HCT116 (cell line): Measurements from ENCODE around the gene CSF1R. TPM values are rescaled to one million over a fixed set of nuclear protein-coding genes. Genes with fewer than 3 reads are reported as not detected.

Experiments used
- ATAC-seq: fragments of 200-7000 bp; cut with Tn5 transposase; 2 replicates; pipeline ENCODE4 v1.9.1; 2020; ENCODE audit warnings: mild to moderate bottlenecking, moderate library complexity
- BruUV-seq: library from RNA; stranded (reverse); fragments of 400-500 nt; replicated peaks from 2 replicates; lab custom pipeline; 2021; lab: Mats Ljungman, UMichigan
- CTCF ChIA-PET: fragments of 300-600 bp; sonication (Branson Sonifier 250); formaldehyde crosslinking; loops from one replicate; lab custom pipeline; 2021; ENCODE audit warnings: antibody characterized with exemption; lab: Charles Lee
- POLR2A ChIA-PET: fragments of 300-600, 350-600 bp; sonication (Branson Sonifier 250); formaldehyde crosslinking; loops from one replicate; lab custom pipeline; 2021; ENCODE audit warnings: antibody characterized with exemption; lab: Charles Lee
- RAD21 ChIA-PET, 2 experiments: fragments of 300-600 bp; sonication (Branson Sonifier 250); formaldehyde crosslinking; loops; one replicate each; lab custom pipeline; 2023; ENCODE audit warnings: low total read pairs in 2 of 2; ENCODE audit not compliant: uncharacterized antibody in 2 of 2, unreplicated experiment in 2 of 2, low non-redundant PET in 1 of 2; lab: Charles Lee
- DNase-seq: peaks from one replicate; pipeline ENCODE4 v3.0.0-alpha.2; 2010; ENCODE audit warnings: low read depth, low spot score
- H2AFZ ChIP-seq: fragments of 200-600 bp; shearing (Covaris generic), sonication (generic); 2 replicates; pipeline ENCODE4 v1.6.1; 2017; ENCODE audit warnings: low read depth, mixed run types, mixed read lengths, antibody characterized with exemption, low read length; ENCODE audit not compliant: poor library complexity, severe bottlenecking
- H3K27ac ChIP-seq: 2 replicates; pipeline ENCODE4 v1.5.1; 2012; ENCODE audit warnings: low read depth, low read length
- H3K27me3 ChIP-seq: fragments of 200-600 bp; sonication (generic); 2 replicates; pipeline ENCODE4 v1.6.1; 2016; ENCODE audit warnings: mixed run types, low read length, mixed read lengths; ENCODE audit not compliant: insufficient read depth
- H3K36me3 ChIP-seq, 2 experiments: fragments of 200-500 bp in 1 of 2; fragments of 200-600 bp in 1 of 2; sonication (Bioruptor generic) in 1 of 2; sonication (generic) in 1 of 2; 2 replicates each; pipeline versions ENCODE4 v1.5.1 to v1.6.1; 2014 to 2016; ENCODE audit warnings: low read length in 2 of 2, inconsistent platforms in 1 of 2, mixed read lengths in 1 of 2, mixed run types in 1 of 2; ENCODE audit not compliant: insufficient read depth in 2 of 2, control insufficient read depth in 1 of 2
- H3K4me1 ChIP-seq, 2 experiments: fragments of 200-600 bp in 1 of 2; sonication (generic) in 1 of 2; 2 replicates each; pipeline versions ENCODE4 v1.5.1 to v1.6.1; 2012 to 2017; ENCODE audit warnings: low read length in 2 of 2, inconsistent platforms in 1 of 2, mild to moderate bottlenecking in 1 of 2, mixed read lengths in 1 of 2, mixed run types in 1 of 2, moderate library complexity in 1 of 2; ENCODE audit not compliant: insufficient read depth in 2 of 2, control insufficient read depth in 1 of 2
- H3K4me2 ChIP-seq: fragments of 200-600 bp; sonication (generic); 2 replicates; pipeline ENCODE4 v1.6.1; 2017; ENCODE audit warnings: mixed run types, low read length, mixed read lengths
- H3K4me3 ChIP-seq, 2 experiments: fragments of 200-600 bp in 1 of 2; sonication (generic) in 1 of 2; replicated peaks in 1 of 2; 2 replicates each; pipeline ENCODE4 v1.5.1; 2011 to 2016; ENCODE audit warnings: low read length in 2 of 2, control low read depth in 1 of 2, low read depth in 1 of 2, mild to moderate bottlenecking in 1 of 2, mixed read lengths in 1 of 2, mixed run types in 1 of 2
- H3K79me2 ChIP-seq: fragments of 200-600 bp; sonication (generic); 2 replicates; pipeline ENCODE4 v1.6.1; 2017; ENCODE audit warnings: mild to moderate bottlenecking, mixed run types, low read length, moderate library complexity, mixed read lengths; ENCODE audit not compliant: insufficient read depth
- H3K9ac ChIP-seq: fragments of 200-600 bp; sonication (generic); 2 replicates; pipeline ENCODE4 v1.6.1; 2016; ENCODE audit warnings: low read length, mixed read lengths
- H3K9me2 ChIP-seq: fragments of 200-600 bp; sonication (generic), shearing (Covaris generic); 2 replicates; pipeline ENCODE4 v1.6.1; 2017; ENCODE audit warnings: mixed run types, mild to moderate bottlenecking, moderate library complexity; ENCODE audit not compliant: insufficient read depth
- H3K9me3 ChIP-seq, 2 experiments: fragments of 200-500 bp in 1 of 2; fragments of 200-600 bp in 1 of 2; sonication (Bioruptor generic) in 1 of 2; sonication (generic) in 1 of 2; 2 replicates each; pipeline ENCODE4 v1.6.1; 2014 to 2017; ENCODE audit warnings: low read length in 2 of 2, mixed read lengths in 2 of 2, inconsistent platforms in 1 of 2, low read depth in 1 of 2, mild to moderate bottlenecking in 1 of 2, mixed run types in 1 of 2, moderate library complexity in 1 of 2; ENCODE audit not compliant: control insufficient read depth in 1 of 2, insufficient read depth in 1 of 2
- H4K20me1 ChIP-seq: fragments of 200-600 bp; sonication (generic), shearing (Covaris generic); 2 replicates; pipeline ENCODE4 v1.6.1; 2017; ENCODE audit warnings: mixed run types, mild to moderate bottlenecking, moderate library complexity; ENCODE audit not compliant: insufficient read depth
- EZH2 ChIP-seq: fragments of 200-600 bp; sonication (generic); IDR thresholded peaks from 2 replicates; pipeline ENCODE4 v1.6.1; 2017; ENCODE audit warnings: antibody characterized with exemption, mixed run types
- POLR2AphosphoS5 ChIP-seq: IDR thresholded peaks from 2 replicates; pipeline ENCODE4 v1.6.1; 2011; ENCODE audit warnings: mild to moderate bottlenecking, low read depth, low read length, moderate library complexity
- SRF ChIP-seq: IDR thresholded peaks from 2 replicates; pipeline ENCODE4 v1.6.1; 2012; ENCODE audit warnings: low read depth
- TCF7L2 ChIP-seq: IDR thresholded peaks from 2 replicates; pipeline ENCODE4 v1.7.0; 2011; ENCODE audit warnings: borderline replicate concordance, inconsistent platforms; ENCODE audit not compliant: insufficient read depth, insufficient read length; ENCODE audit errors: extremely low read depth
- intact Hi-C: fragments of 100-400 bp; cut with micrococcal nuclease; formaldehyde crosslinking; loops from 2 replicates; pipeline ENCODE4 v1.10.0; 2022
- total RNA-seq: library from RNA; stranded (reverse); gene quantifications from one replicate; pipeline ENCODE4 v1.2.1, GENCODE V29; 2021; ENCODE audit not compliant: unreplicated experiment
- TF ChIP-seq, protein P1 (sequence below): IDR thresholded peaks from 2 replicates; pipeline ENCODE4 v1.6.1; 2012
- TF ChIP-seq, protein P2 (sequence below): IDR thresholded peaks from 2 replicates; pipeline ENCODE4 v1.6.1; 2011; ENCODE audit warnings: mild to moderate bottlenecking, low read length, moderate library complexity; ENCODE audit not compliant: insufficient replicate concordance; ENCODE audit errors: extremely low read depth

CSF1R gene
- total RNA-seq, 1 experiment from 2014 or later = 0.17 TPM

DNA sequence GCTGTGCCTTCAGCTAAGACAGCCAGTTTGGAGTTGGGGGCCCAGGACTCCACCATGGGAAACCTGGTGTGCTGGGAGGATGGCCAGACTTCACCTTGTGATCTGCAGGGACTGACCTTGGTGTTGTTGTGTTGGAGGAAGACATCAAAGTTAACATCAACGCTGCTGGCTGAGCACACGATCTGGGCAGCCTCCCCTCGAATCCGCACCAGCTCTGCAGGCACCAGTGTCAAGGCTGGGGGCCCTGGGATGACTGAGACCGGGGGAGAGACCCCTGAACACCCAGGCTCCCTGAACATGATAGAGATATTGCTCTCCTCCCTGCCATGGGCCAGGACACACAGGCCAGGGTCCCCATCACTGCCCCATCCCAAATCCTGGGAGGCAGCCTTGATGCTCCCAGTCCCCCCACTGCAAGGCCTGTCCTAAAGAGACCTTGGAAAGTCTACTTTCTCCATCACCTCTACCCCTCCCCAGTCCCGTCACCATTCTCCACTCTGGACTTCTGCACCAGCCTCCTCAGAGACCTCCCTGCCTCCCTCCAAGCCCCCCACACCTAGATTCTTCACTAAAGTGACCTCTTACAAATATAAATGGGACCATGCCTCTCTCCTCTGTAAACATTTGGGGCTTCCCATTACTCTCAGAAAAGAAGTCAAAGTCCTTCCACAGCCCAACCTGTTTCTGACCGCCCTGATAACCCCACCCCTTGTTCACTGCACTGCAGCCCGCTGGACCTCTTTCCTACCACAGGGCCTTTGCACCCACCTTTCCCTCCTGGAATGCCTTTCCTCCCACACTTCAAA, 8.2 kb downstream of the CSF1R start:
- Histone ChIP-seq H3K9me2 (no peaks in the 10 kb centered on the region), H3K4me2 (no peak overlapping the region), H3K4me3 (no peak overlapping the region), H3K27me3 (no peaks in the 10 kb centered on the region; the same call in 1 of the 2 replicates), H3K27ac (no peak overlapping the region), H3K4me1 (no peaks in the 10 kb centered on the region), H4K20me1 (no peaks in the 10 kb centered on the region), H3K36me3 (no peaks in the 10 kb centered on the region), H3K9me3 (no peaks in the 10 kb centered on the region), H2AFZ (no peak overlapping the region), H3K79me2 (no peaks in the 10 kb centered on the region), H3K9ac (no peak overlapping the region)
- CTCF ChIA-PET = no interaction called here
- DNase-seq (no peak), ATAC-seq (no peak)
- intact Hi-C loops = no loop called here
- no TSS peak for BruUV-seq
- RAD21 ChIA-PET = no interaction called here
- POLR2A ChIA-PET = no interaction called here
- TF ChIP-seq EZH2 = no peak
- TF ChIP-seq, protein P1, sequence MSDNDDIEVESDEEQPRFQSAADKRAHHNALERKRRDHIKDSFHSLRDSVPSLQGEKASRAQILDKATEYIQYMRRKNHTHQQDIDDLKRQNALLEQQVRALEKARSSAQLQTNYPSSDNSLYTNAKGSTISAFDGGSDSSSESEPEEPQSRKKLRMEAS = no peak
- no peak for TF ChIP-seq POLR2AphosphoS5
- TF ChIP-seq, protein P2, sequence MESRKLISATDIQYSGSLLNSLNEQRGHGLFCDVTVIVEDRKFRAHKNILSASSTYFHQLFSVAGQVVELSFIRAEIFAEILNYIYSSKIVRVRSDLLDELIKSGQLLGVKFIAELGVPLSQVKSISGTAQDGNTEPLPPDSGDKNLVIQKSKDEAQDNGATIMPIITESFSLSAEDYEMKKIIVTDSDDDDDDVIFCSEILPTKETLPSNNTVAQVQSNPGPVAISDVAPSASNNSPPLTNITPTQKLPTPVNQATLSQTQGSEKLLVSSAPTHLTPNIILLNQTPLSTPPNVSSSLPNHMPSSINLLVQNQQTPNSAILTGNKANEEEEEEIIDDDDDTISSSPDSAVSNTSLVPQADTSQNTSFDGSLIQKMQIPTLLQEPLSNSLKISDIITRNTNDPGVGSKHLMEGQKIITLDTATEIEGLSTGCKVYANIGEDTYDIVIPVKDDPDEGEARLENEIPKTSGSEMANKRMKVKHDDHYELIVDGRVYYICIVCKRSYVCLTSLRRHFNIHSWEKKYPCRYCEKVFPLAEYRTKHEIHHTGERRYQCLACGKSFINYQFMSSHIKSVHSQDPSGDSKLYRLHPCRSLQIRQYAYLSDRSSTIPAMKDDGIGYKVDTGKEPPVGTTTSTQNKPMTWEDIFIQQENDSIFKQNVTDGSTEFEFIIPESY = no peak
- TF ChIP-seq TCF7L2 = no peak
- TF ChIP-seq SRF = no peak
